ENCODE measurements around the gene MIER3.

The MIER3 gene

GRCh38 chr5:56973473-56973872, 21.6 kb upstream of the MIER3 start:
- Histone ChIP-seq H3K27ac (no peak overlapping the region), H3K4me1 (ENCODE audit: control insufficient read depth in 1 of 2, insufficient read depth in 1 of 2, low read depth in 1 of 2, low read length in 1 of 2) (no peaks in the 10 kb centered on the region), H3K9me3 (no peaks in the 10 kb centered on the region), H3K4me3 (ENCODE audit: low read depth in 1 of 2, low read length in 1 of 2) (no peak overlapping the region), H3K36me3 (no peaks in the 10 kb centered on the region), H3K27me3 (no peaks in the 10 kb centered on the region)
- no peak for TF ChIP-seq CTCF (IDR thresholded peaks at IDR 0.05)

GRCh38 chr5:56971275-56971674, 19.4 kb upstream of the MIER3 start:
- H3K9me3 ChIP-seq = no peaks in the 10 kb centered on the region
- TF ChIP-seq CTCF (IDR thresholded peaks at IDR 0.05) = no peak
- no peaks in the 10 kb centered on the region for H3K4me1 ChIP-seq (ENCODE audit: control insufficient read depth in 1 of 2, insufficient read depth in 1 of 2, low read depth in 1 of 2, low read length in 1 of 2)

DNA sequence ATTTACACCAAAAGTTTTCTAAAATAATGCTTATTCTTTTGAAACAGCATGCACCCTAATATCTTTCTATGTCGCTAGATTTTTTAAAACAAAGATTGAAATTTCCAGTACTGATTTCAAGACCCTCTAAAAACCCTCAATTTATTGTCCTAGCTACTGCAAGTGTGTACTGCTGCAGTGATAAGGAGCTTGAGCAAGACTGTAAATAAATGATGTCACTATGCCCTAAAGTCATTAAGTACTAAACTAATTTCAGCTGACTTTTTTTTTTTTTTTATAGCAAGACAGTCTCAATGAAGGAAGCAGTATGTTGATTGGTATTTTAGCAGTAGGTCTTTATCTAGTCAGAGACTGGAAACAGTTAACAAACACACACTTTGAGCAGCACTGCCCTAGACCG, 12.2 kb upstream of the MIER3 start:
- H3K36me3 ChIP-seq = no peaks in the 10 kb centered on the region
- no peak overlapping the region for H3K27ac ChIP-seq
- H3K27me3 ChIP-seq = peaks cover 40% of the 10 kb centered on the region
- no peak for TF ChIP-seq CTCF (IDR thresholded peaks at IDR 0.05)
- no peaks in the 10 kb centered on the region for H3K9me3 ChIP-seq
- H3K4me3 ChIP-seq (ENCODE audit: low read depth in 1 of 2, low read length in 1 of 2) = no peak overlapping the region
- H3K4me1 ChIP-seq (ENCODE audit: control insufficient read depth in 1 of 2, insufficient read depth in 1 of 2, low read depth in 1 of 2, low read length in 1 of 2) = no peaks in the 10 kb centered on the region

More at GRCh38 chr5:56971275-56971674, 19.4 kb upstream of the MIER3 start:
- Histone ChIP-seq H3K27ac (no peak overlapping the region), H3K4me3 (ENCODE audit: low read depth in 1 of 2, low read length in 1 of 2) (no peak overlapping the region), H3K36me3 (no peaks in the 10 kb centered on the region), H3K27me3 (peaks cover 4% of the 10 kb centered on the region)

DNA sequence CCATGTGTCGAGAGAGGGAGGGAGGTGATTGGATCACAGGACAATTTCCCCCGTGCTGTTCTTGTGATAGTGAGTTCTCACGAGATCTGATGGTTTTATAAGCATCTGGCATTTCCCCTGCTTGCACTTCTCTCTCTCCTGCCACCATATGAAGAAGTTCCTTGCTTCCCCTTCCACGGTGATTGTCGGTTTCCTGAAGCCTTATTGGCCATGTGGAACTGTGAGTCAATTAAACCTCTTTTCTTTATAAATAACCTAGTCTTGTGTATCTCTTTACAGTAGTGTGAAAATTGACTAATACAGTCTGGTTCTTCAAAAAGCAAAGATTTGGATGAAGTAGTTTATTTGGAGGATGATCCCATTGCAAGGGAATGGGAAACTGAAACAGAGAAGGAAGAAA, 11.3 kb upstream of the MIER3 start:
- no peak overlapping the region for H3K4me3 ChIP-seq (ENCODE audit: low read depth in 1 of 2, low read length in 1 of 2)
- TF ChIP-seq CTCF (IDR thresholded peaks at IDR 0.05) = no peak
- no peak overlapping the region for H3K27ac ChIP-seq
- H3K9me3 ChIP-seq = no peaks in the 10 kb centered on the region
- H3K36me3 ChIP-seq = no peaks in the 10 kb centered on the region
- no peaks in the 10 kb centered on the region for H3K4me1 ChIP-seq (ENCODE audit: control insufficient read depth in 1 of 2, insufficient read depth in 1 of 2, low read depth in 1 of 2, low read length in 1 of 2)
- peaks cover 48% of the 10 kb centered on the region for H3K27me3 ChIP-seq

- Histone ChIP-seq H3K27ac (no peak overlapping the region), H3K4me1 (ENCODE audit: control insufficient read depth in 1 of 2, insufficient read depth in 1 of 2, low read depth in 1 of 2, low read length in 1 of 2) (no peaks in the 10 kb centered on the region), H3K4me3 (ENCODE audit: low read depth in 1 of 2, low read length in 1 of 2) (no peak overlapping the region), H3K9me3 (no peaks in the 10 kb centered on the region), H3K27me3 (peaks cover 56% of the 10 kb centered on the region), H3K36me3 (no peaks in the 10 kb centered on the region)
- TF ChIP-seq CTCF (IDR thresholded peaks at IDR 0.05) = no peak
These were observed 10.4 kb upstream of the MIER3 start for GRCh38 chr5:56962286-56962685.

DNA sequence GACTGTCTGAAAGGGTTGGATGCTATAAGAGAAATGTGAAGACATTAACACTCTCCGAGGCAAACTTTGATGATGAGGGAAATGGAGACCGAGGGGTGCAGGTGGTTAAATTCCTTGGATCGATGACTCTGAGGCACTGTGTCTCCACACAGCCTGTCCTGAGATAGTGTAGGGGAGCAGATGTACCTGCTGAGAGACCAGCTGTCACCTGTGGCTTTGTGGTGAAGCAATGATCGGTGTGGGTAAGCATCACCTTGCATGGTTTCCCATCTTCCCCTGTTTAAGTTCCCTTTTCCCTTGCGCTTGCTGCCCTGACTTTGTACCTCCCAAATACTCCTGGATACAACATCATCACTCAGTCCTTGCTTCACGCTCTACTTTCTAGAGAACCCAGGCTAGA, 9.8 kb upstream of the MIER3 start:
- H3K36me3 ChIP-seq = no peaks in the 10 kb centered on the region
- H3K27me3 ChIP-seq = peaks cover 61% of the 10 kb centered on the region
- H3K4me3 ChIP-seq (ENCODE audit: low read depth in 1 of 2, low read length in 1 of 2) = no peak overlapping the region
- no peak overlapping the region for H3K27ac ChIP-seq
- H3K9me3 ChIP-seq = no peaks in the 10 kb centered on the region
- no peaks in the 10 kb centered on the region for H3K4me1 ChIP-seq (ENCODE audit: control insufficient read depth in 1 of 2, insufficient read depth in 1 of 2, low read depth in 1 of 2, low read length in 1 of 2)
- TF ChIP-seq CTCF (IDR thresholded peaks at IDR 0.05) = no peak

Data from neutrophil (primary cell).